NCI-H1105 treated with DMSO at 0.1 percent for 48 hours (cell line): ENCODE results near the gene DARS1.

ENCODE experiments used
- DNase-seq: peaks from one replicate; lab custom pipeline; 2025; lab: John Stamatoyannopoulos, UW

Gene DARS1

DNA sequence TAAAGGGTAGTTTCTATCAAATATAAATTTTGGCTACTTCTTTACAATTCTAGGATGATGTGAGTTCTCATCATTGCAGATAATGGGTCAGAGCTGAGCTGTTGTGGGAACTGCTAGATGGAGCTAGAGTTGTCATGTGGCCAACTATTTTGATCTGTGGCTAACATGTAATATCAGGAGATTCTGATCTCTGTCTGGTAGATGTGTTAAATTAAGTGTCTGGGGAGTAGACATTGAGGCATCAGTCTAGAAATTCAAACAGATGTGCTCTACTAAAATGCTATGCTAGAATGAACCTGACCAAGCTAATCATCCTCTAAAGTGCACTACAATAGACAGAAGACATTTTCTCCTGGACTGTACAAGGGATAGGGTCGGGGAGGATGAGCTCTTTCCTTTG lies 30.3 kb upstream of the DARS1 start:
- no peak for DNase-seq

DNA sequence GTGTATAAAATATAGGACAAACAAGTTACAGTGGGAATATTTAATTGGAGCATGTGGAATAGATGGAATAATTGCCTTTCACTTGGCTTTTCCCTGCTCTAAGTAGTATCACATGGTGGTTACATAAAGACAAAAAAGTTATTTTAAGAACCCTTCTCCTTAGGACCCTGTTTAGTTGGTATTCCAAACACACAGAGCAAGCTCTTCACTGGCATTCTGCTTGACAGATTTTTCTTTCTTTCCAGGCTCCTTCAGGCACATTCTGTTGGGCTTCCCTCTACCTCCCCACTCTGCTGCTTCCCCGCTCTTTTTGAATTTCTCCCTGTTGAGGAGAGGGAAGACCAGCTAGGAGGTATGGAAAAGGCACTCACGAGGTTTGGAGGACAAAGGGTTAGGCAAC lies 29.0 kb upstream of the DARS1 start:
- no peak for DNase-seq

DNA sequence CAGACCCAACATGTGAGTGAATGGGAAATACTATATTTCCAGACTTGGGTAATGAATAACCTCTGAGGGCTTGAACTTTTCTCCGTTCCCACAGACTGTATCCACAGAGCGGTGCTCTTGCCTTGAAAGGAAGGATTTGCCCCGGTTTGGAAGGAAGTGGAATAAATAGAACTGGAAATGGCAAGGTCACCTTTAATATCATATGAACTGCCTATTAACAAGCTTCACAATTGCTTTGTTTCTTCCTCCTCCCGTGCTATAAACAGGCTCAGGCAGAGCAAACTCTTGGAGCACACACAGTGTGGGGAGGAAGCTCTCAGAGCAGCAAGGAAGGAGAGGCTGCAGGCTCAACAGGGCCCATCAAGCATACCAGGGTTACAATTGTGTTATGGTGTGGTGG lies 28.5 kb upstream of the DARS1 start:
- DNase-seq = no peak

DNA sequence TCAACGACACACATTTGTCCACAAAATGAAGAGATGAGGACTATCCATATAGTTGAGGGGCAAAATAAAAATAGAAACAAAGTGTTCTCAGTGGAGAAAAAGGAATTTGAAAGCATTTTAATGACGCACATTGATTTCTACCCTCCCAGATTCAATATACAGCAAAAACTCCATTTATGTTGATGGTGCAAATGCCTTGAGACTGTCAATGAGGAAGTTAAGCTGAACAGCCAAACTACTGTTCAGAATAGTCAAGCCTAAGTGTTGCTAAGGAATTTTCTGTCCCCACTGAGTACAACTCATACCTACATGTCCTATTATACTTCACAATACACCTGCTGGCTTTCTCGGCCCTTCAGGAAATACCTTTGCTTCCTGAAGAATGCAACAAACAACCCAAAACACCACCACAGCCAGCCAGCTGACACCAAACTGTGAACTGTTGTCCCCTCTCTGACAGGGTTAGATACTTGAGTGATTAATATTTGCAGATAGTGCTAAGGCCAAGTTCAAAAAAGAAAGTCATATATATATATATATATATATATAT lies 27.8 kb upstream of the DARS1 start:
- no peak for DNase-seq

DNA sequence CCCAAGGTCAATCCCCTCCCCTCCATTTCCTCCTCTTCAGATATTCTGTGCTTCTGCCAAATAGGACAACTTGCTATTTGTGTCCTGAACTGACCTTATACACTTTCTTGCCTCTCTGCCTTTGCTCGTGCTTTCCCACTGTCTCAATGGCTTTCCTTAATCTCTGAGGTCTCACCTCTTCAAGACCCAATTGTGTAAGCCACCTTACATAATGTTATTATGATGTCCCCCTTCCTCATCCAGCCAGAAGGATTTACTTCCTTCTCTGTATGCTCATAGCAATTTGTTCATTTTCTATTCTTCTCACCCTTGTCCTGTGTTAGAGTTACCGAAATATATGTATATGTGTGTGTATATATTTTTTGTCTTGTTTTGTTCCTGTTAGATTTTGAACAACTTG lies 26.9 kb upstream of the DARS1 start:
- no peak for DNase-seq

DNA sequence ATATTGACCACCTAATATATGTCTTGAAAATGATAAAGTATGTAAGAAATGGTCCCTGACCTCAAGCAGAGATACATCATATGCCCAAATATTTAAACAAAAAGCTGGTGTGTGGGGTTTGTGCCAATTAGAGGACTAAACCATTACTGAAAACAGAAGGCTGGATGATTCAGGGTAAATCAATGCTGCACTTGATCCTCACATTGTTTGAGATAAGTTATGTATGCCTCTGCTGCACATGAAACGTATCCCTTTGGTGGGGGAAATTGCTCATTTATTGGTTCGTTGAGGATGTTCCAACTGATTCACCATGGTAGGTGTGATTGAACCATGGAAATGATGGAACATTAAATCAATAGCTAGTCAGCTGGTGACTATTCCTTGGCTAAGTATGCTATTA lies 24.7 kb upstream of the DARS1 start:
- DNase-seq = no peak

DNA sequence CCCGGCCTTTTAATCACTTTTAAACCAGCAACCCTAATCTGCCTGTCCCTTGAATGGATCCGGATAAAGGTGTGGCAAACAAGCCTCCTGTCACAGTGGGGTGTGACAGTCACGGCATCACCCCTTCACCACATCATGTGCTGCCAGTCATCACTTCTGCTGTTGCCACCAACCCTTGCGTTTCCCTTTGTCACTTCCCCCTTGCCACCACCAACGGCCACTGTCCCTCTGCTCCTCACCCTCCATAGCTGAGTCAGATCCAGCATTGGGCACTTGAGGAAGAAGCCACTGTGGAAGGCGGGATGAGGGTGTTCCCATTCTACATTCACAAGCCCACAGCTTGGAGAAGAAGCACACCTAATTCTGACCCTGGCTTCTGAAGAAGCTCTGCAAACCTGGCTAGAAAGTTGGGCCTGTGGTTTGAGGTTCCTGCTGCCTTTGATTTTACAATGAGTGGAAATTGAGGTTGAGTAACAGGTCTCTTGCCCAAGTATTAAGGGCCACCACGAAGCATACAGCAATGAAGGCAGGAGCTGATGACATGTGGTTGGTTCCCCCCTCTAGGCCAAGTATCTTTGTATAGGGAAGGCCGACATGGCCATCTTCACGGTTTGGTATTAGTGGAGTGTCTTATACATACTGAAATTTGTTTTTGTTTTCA lies 22.9 kb upstream of the DARS1 start:
- DNase-seq = no peak

DNA sequence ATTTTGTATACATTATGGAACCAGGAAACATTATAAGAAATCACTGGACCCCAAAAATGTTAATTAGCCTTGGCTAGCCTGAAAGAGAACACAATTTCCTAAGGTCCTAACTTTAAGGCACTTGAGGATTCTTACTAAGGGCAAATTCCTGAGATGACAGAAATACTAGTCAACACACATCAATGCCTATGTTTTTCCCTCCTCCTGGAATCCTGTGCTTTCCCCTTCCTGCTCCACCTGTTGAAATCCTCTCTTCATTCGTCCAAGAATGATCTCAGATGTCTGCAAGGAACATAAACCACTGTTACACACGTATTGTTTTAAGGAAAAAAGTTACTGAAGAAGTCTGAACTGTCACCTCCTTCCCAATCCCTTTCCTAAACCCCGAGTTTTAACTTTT lies 21.2 kb upstream of the DARS1 start:
- DNase-seq = no peak

DNA sequence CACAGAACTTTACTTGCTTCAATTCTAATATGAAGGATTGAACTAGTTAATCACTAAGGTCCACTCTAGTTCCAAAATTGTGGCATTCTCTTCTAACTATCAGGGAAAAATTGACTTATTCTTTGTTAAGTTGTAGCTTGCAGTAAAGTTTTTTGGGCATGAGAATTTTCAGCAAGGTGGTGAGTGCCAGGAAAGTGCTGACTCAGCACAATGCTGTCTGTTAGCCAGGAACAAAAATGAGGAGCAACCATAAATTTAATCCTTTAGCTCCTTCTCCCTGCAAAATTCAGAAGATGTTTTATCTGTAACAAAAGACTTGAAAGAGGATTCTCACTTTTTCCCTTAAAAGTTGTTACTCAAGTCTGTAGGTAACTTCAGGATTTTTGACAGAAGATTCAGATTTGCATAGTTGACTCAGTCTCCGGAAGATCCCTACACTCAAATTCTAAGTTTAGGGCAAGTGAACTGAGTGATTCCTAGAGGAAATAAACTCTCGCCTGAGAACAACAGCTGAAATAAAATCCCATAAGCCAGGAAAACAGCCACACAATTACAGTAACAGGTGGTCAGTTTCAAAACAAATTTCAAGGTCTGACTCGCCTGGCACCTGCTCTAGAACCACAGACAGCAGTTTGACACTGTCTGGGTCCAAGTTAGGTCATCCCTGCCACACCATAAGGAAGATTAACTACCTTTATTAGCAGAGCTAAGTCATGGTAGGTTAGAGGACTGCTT lies 20.2 kb upstream of the DARS1 start:
- no peak for DNase-seq

DNA sequence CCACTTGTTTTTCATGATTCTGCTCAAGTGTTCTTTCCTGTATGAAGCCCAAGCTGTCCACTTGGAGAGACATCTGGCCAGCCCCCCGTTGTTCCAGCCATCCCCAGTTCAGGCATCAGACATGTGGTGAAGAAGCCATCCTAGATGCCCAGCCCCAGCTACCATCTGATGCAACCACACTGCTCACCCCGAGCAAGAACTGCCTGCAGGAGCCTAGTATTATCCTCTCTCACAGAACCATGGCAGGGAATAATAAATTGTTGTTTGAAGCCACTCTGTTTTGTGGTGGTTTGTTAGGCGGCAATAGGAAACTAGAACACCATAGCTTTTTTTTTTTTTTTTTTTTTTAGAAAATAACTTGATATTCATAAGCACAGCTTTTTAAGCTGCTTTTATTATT lies 19.5 kb upstream of the DARS1 start:
- no peak for DNase-seq

DNA sequence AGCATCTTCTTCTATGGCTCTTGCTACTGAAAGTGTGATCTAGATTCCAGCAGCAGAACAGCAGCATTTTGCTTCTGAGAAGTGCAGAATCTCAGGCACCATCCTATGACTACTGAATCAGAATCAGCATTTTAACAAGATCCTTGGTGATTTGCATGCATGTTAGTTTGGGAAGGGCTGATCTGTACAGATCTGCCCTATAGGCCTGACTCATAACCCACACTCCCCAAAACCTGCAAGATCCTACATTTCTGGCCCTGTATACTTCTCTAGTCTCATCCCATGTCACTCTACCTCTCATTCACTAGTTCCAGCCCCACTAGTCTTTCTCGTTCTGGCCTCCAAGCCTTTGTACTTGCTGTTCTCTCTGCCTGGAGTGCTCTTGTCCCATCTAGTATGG lies 15.7 kb upstream of the DARS1 start:
- no peak for DNase-seq

DNA sequence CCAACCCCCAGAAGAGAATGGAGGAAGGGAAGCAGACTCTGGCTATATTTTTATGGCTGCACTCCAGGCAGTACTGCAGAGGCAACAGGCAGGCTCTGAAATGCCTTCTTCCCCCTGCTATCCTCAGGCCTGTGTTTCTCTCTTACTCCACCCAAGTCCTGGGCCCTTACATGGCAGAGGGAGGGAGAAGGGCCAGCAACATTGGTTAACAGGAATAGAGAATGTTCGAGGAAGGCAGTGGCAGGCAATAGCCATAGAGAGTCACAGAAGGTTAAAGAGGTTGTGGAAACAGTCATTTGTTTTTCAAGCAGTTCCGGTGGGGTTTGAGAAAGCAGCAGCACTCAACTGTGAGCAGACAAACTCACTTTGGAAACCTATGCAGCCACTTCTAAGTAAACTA lies 15.1 kb upstream of the DARS1 start:
- DNase-seq = no peak

DNA sequence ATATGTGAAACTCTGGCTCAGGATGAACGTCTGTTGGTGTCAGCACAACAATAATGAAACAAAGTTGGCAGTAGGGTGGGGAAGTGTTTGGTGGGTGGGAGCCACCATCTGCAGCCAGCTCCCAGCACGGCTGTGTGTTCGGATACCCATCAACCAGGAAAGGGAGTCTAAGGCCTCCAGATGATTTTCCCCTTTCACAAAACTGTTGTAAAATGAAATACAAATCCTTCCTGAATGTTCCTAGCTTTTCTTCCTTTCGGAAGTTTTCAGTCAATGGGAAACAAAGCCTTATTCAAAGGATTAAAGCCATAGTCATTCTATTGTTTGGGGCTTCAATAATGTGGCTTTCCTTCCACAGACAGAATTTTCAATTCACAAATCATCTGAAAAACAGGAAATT lies 14.5 kb upstream of the DARS1 start:
- DNase-seq = no peak

DNA sequence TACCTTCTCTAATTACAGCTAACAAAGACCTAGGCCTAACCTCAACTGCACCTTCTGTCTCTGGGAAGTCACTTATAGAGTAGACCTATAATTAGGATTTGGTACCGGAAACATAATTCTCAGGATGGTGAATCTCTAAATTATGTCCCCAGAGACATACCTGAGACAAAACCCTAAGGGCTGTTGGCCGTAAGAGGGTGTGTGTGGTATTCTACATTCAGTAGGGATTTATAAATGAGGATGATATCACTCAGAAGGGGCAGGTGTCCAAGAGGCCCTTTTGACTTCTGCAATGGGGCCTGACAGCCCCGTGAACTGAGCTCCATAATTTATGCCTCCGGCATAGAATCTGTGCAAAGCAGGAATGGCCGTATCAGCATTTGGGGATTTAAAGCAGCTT lies 13.5 kb upstream of the DARS1 start:
- no peak for DNase-seq

DNA sequence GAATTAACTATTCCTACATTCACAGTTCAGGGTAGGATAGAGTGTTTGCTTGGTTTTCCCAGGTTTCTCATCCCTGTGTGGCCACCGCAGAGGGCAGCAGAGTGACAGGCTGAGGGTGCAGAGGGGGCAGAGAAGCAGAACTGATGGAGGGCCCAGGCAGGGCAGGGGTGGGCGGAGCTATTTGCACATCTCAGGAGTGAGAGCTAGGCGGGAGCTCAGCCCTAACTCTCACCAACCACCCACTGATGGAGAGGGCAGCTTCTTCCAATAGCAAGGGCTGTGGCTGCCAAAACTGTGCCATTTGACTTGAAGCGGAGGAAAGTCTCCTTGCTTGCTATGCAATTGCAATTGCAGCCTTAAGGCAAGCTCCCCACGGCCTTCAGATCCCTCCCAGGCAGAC lies 12.0 kb upstream of the DARS1 start:
- no peak for DNase-seq

DNA sequence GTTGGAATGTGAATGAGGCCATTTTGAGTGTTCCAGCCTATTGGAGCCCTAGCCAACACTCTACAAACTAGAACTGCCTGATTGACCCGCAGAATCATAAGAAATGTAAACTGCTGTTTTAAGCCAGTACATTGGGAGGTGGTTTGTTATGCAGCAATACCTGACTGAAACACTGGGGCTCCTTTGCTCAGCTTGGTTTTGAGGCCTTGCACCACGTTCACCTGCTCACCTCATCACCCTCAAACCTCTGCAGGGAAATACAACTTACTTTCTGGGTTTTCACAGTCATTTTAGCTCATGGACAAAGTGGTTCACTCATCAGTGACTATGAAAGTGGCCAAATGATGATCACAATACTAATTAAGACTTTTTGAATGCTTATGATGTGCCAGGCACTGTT lies 10.9 kb upstream of the DARS1 start:
- no peak for DNase-seq

DNA sequence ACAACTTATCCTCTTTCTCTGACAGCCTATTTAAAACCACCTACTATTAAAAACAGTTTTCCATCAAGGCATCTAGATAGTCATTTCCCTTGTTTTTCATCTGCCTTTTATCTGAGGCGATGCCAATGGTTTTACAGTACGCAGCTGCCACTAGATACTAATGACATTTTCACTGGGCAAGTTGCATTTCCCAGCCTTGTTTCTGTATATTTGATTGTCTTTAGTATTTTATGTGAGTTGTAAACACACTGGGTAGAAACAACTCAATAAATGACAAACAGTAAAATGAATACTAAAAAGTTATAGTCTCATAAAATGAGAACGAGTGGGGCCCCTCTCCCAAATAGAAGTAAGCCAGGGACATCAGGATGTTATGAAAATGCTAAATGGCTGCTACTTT lies 8.9 kb upstream of the DARS1 start:
- no peak for DNase-seq

DNA sequence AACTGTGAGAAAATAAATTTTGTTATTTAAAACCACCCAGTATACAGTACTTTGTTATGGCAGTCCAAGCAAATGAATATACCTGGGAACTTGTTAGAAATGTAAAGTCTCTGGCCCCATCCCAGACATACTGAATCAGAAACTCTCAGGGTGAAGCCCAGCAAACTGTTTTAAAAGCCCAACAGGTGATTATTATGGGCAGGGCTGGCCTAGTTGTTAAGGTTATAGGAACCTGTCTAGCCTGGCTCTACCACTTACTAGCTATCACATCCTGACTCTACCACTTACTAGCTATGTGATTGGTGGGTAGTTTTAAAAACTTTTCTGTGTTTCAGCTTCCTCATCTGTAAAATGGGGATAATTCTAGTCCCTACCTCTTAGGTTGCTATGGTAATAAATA lies 8.0 kb upstream of the DARS1 start:
- no peak for DNase-seq

DNA sequence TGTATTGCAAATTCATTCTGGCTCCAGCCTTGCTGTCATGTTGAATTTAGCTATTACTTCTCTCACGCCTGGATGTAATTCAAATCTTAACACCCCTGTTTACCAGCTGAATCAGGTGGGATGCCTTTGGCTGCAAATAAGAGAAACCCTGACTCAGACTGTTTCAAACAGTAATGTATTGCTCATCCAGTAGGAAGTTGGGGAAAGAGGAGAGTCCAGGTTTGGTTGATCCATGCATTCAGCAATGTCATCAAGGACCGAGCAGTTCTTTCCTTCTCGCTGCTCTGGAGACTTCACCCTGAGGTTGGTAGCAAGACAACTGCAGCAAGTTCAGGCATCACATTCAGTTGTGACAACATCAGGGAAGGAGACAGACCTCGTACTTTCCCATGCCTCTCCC lies 6.4 kb upstream of the DARS1 start:
- DNase-seq = no peak

DNA sequence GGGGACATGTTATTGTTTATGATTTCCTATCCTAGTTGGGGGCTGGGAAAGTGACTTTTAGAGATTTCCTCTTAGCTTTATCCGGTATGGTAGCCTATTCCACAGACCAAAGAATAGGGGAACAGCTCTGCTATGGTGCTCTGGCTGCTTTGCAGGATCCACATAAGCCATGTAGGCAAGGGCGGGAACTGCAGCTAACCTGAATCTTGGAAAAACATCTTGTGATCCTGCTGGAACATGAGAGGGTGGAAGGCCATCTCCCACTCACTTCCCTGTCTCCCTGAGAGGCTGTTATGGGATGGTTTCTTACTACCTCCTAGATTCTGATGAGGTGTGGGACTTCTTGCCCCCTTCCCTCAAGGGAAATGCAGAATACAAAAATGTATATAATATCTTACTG lies 2.0 kb upstream of the DARS1 start:
- no peak for DNase-seq

DNA sequence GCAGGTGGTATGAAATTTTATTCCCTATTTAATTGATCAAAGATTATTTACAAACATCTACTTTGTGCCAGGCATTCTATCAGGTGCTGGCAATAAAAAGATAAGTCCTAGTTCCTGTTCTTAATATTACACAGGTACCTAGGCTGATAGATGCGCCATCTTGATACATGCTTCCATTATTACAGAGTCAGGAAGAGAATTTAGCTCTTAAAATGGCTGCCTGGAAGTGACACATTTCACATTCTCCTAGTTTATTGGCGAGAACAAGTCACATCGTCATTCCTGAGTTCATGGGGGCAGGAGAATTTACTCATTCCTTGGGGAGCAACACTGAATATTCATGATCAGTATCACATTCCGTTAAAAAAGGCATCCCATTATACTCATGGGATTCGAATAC lies 1.1 kb upstream of the DARS1 start:
- DNase-seq = no peak

DNA sequence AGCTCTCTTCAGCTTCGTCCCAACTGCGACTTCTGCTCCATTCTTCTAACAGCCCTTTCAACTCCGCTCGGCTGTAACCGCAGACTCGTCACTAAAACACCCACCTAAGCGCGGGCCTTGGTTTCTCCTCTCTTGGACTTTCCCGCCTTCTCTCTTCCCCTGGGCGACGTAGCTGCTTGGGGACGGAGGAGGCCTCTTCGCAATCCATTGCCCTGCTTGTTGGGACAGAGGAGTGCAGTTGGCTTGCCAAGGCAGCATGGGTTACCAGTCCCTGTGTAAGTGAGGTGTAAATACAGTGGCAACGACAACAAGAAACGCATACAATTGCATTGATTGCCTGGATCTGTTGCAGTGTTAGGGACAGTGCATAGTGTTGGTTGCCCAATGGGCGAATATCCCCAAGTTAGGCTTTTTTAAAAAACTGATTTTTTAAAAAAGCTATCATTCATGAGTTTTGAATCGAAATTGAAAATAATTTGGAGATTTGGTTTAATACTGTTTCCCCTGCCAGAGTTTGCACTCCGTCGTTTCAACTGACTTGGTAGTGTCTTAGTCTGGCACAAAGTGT lies 484 bp upstream of the DARS1 start:
- DNase-seq = no peak

DNA sequence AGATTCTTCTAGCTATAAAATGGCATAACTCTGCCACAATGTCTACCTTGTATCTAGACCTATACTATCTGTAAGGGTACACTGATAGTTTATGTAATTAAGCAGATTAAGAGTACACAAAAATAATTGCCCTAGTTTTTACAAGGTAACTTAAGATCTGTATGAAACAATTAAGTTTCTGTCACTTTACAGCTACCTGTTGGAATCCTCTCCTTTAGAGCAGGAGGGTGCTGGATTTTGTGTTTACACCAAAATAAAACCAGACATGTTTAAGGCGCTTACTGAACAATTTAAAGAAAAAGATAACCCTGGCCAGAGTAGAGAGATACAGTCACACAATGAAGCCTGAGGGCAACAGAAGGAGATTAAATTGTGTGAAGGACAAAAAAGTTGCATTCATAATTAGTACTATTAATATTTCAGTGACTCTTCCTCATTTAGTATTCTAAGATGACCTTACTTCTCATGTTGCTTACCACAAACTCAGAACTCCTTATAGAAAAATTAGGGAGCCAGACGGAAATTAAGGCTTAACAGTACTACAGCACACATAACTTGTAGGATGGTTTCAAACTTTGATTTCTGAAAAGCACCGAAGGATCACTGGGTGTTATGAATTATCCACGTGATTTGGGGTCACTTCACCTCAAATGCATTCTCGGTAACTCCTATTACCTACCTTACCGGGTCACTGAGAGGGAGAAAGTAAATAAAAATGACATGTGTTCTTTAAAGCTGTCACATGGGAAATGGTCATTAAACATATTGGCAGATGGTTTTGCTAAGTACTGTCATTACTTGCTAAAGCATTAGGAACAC lies 1.0 kb downstream of the DARS1 start:
- DNase-seq = no peak
